Lung (tissue), 12 donors: ENCODE data around the gene NRN1. TPM values are rescaled to one million over a fixed set of nuclear protein-coding genes. Genes with fewer than 3 reads are reported as not detected.

Experiments
- ATAC-seq: fragments of 200-7000 bp; cut with Tn5 transposase; one replicate; pipeline ENCODE4 v1.9.1; 2020; ENCODE audit warnings: moderate number of reproducible peaks; ENCODE audit not compliant: insufficient read depth, low FRiP score
- DNase-seq, 3 donors: peaks; one replicate each; pipeline ENCODE4 v3.0.0-alpha.2; 2013 to 2017
- H3K27ac ChIP-seq, 2 donors: one replicate each; pipeline ENCODE4 v1.5.1; 2013; ENCODE audit warnings: mild to moderate bottlenecking in 2 of 2, moderate library complexity in 2 of 2, control low read depth in 1 of 2, inconsistent platforms in 1 of 2, low read depth in 1 of 2, low read length in 1 of 2
- H3K27me3 ChIP-seq, 3 donors: one replicate each; pipeline ENCODE4 v1.5.1; 2013; ENCODE audit warnings: low read length in 2 of 3; ENCODE audit not compliant: control insufficient read depth in 3 of 3, insufficient read depth in 3 of 3
- H3K36me3 ChIP-seq, 4 donors: one replicate each; pipeline ENCODE4 v1.5.1; 2013; ENCODE audit warnings: low read length in 4 of 4, mild to moderate bottlenecking in 1 of 4, moderate library complexity in 1 of 4; ENCODE audit not compliant: control insufficient read depth in 4 of 4, insufficient read depth in 4 of 4
- H3K4me1 ChIP-seq, 5 donors: one replicate each; pipeline ENCODE4 v1.5.1; 2013; ENCODE audit warnings: low read length in 5 of 5, mild to moderate bottlenecking in 2 of 5, moderate library complexity in 1 of 5; ENCODE audit not compliant: control insufficient read depth in 5 of 5, insufficient read depth in 5 of 5
- H3K4me3 ChIP-seq: one replicate; pipeline ENCODE4 v1.5.1; 2013; ENCODE audit warnings: mild to moderate bottlenecking, control low read depth, moderate library complexity
- H3K9ac ChIP-seq, 2 donors: one replicate each; pipeline ENCODE4 v1.5.1; 2013; ENCODE audit warnings: low read length in 2 of 2, control low read depth in 1 of 2; ENCODE audit not compliant: insufficient read depth in 1 of 2
- H3K9me3 ChIP-seq, 4 donors: one replicate each; pipeline ENCODE4 v1.5.1; 2013; ENCODE audit warnings: low read length in 3 of 4, mild to moderate bottlenecking in 1 of 4, moderate library complexity in 1 of 4; ENCODE audit not compliant: control insufficient read depth in 4 of 4, insufficient read depth in 3 of 4
- WGBS, 2 donors: extraction: QIAGEN DNeasy Blood & Tissue Kit; methylation state at CpG; one replicate each; pipeline ENCODE4 v1.1.7; 2013; 5-methylcytosine and 5-hydroxymethylcytosine counted together
- polyA plus RNA-seq, 2 donors: library from polyadenylated mRNA; stranded (reverse); fragments of 200-250 nt; gene quantifications; one replicate each; pipeline ENCODE4 v1.2.1, GENCODE V29; 2013
- total RNA-seq, 2 donors: library from RNA; depleted of rRNA in 1 of 2; stranded (reverse); fragments of >200 nt in 1 of 2; gene quantifications; one replicate each; pipeline ENCODE4 v1.2.1, GENCODE V29; 2014 to 2021
- TF ChIP-seq, protein P1 (sequence below): IDR thresholded peaks from 2 replicates; pipeline ENCODE4 v1.5.1; 2012; ENCODE audit warnings: mild to moderate bottlenecking; ENCODE audit errors: control extremely low read depth, extremely low read depth
- donor health status: control.
- donor health status: control.
- donor health status: Bipolar disorder and iron deficiency.
- donor health status: healthy.
- donor health status: DM: yes; HTN: yes; CAD: no.

NRN1 gene
- total and polyA plus RNA-seq, 4 donors = 8.4 to 12.1 (median 10.1) TPM

DNA sequence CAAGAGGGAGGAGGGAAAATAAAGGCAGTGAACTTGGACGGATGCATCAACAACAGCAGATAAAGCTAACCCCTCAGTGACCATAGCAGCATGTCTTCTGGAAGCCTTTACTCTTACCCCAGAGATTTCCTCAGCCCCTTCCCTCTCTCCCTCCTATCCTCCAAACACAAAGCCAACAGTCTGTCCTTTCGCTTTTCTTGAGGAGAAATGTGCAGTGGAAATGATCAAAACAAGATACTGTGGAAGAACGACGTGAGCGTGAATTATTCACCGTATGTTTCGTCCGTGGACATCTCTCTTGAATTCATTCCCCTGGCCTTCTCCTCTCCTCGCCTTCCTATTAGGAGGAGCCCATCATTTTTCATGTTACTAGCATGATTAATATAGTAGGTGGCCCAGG lies 8.5 kb downstream of the NRN1 start:
- peak in 2 of 3 donors; percentile 16 to 50 for DNase-seq
- H3K27ac ChIP-seq = no peak overlapping the region
- 28 to 35% methylated on average over 9 of the region's 9 CpGs for WGBS, 2 donors

DNA sequence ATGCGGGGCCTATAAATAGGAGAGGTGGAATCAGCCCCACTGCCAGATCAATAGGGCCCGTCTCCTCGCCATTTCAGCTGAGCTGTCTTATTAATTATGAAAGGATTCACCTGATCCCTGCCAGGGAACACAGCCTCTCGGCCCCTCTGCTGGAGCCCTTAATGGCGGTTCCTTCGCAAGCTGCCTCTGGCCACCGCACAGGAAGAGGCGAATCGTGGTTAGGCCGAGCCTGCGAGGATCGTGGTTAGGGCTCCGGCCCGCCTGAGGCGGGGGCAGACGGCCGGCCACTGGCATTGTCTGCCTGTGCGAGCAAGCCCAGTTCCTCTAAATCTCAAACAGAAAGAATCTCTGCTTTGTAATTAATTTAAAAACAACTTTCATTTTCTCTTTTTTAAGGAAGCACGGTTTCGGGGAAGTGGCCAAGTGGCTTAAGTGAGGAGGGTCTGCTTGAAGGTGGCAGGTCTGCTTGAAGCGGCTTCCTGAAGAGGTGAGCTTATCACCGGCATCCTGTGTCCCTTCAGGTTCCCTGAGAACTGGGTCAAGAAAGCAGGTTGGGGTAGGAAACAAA lies 9.2 kb downstream of the NRN1 start:
- WGBS, 2 donors = 3 to 12% methylated on average over 22 of the region's 22 CpGs
- H3K4me3 ChIP-seq = no peak overlapping the region
- H3K27ac ChIP-seq = peak overlapping the region; percentile 34 to 82
- no peaks in the 10 kb centered on the region for H3K36me3 ChIP-seq
- H3K4me1 ChIP-seq = peaks cover 0 to 28% (median 12%) of the 10 kb centered on the region in 5 donors
- H3K27me3 ChIP-seq = peaks cover 0 to 98% (median 92%) of the 10 kb centered on the region in 3 donors
- ATAC-seq = no peak
- peak; percentile 44 to 64 (median 60) for DNase-seq
- peaks cover 0 to 19% (median 0%) of the 10 kb centered on the region in 4 donors for H3K9me3 ChIP-seq
- H3K9ac ChIP-seq = no peak overlapping the region
- TF ChIP-seq, protein P1, sequence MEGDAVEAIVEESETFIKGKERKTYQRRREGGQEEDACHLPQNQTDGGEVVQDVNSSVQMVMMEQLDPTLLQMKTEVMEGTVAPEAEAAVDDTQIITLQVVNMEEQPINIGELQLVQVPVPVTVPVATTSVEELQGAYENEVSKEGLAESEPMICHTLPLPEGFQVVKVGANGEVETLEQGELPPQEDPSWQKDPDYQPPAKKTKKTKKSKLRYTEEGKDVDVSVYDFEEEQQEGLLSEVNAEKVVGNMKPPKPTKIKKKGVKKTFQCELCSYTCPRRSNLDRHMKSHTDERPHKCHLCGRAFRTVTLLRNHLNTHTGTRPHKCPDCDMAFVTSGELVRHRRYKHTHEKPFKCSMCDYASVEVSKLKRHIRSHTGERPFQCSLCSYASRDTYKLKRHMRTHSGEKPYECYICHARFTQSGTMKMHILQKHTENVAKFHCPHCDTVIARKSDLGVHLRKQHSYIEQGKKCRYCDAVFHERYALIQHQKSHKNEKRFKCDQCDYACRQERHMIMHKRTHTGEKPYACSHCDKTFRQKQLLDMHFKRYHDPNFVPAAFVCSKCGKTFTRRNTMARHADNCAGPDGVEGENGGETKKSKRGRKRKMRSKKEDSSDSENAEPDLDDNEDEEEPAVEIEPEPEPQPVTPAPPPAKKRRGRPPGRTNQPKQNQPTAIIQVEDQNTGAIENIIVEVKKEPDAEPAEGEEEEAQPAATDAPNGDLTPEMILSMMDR = no peak

More for the DNA sequence above, 8.5 kb downstream of the NRN1 start:
- Histone ChIP-seq H3K4me3 (no peak overlapping the region), H3K9ac (no peak overlapping the region), H3K9me3 (peaks cover 0 to 20% (median 0%) of the 10 kb centered on the region in 4 donors), H3K4me1 (peaks cover 0 to 29% (median 16%) of the 10 kb centered on the region in 5 donors), H3K27me3 (peaks cover 0 to 98% (median 93%) of the 10 kb centered on the region in 3 donors), H3K36me3 (no peaks in the 10 kb centered on the region)
- no peak for ATAC-seq
- TF ChIP-seq, protein P1 = no peak

DNA sequence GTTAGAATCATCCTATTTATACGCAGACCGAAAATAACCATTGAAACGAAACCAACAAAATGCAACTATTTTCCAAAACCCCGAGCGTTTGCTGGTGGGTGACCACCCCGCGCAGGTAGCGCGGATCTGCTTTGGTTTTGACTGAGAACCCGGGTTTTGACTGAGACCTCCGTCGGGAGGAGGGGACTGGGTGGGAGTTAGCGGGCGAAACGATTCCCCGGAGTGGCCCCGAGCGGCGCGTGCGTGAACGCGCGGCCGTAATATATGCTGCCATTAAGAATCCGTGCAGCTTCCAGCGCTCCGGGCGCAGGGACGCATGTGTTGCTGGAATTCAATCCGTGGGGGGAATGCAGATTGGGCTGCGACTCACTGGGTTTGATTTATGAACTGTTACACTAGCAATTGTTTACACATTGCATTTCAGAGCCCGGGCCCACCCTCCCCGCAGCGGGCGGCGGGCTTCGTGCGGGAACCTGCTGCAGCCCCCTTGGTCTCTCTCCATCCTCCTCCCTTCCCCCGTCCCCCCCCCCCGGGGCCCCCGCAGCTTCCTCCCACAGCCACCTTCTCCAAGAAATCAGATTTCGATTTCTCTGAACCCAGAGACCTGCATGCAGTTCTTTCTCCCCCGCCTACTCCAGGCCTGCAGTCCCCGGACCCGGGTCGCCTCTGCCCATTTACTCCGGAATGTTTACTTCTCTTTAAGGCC lies 9.9 kb downstream of the NRN1 start:
- H3K36me3 ChIP-seq = no peaks in the 10 kb centered on the region
- H3K27me3 ChIP-seq = peaks cover 0 to 98% (median 91%) of the 10 kb centered on the region in 3 donors
- peaks cover 0 to 23% (median 7%) of the 10 kb centered on the region in 5 donors for H3K4me1 ChIP-seq
- WGBS, 2 donors = 1 to 4% methylated on average over 47 to 48 of the region's 48 CpGs
- DNase-seq (peak; percentile 47 to 63 (median 58)), ATAC-seq (no peak)
- peak overlapping the region in 1 of 2 donors; percentile 40 for H3K9ac ChIP-seq
- peak overlapping the region; percentile 33 for H3K4me3 ChIP-seq
- H3K27ac ChIP-seq = peak overlapping the region; percentile 67 to 82
- peaks cover 0 to 14% (median 0%) of the 10 kb centered on the region in 4 donors for H3K9me3 ChIP-seq
- TF ChIP-seq, protein P1 = no peak
